NB4 (cell line): ENCODE data around the gene CTNNA3.
A peak's percentile ranks its signal among the peaks of the same experiment; 100 is the strongest.

Experiments
- DNase-seq: peaks from one replicate; pipeline ENCODE4 v3.0.0; 2010; ENCODE audit warnings: low read depth
- H3K4me3 ChIP-seq: one replicate; pipeline ENCODE4 v1.5.1; 2011; ENCODE audit warnings: mild to moderate bottlenecking, low read depth, low read length, moderate library complexity
- CTCF ChIP-seq: IDR thresholded peaks from one replicate; pipeline ENCODE4 v1.5.1; 2012; ENCODE audit warnings: low read depth, low read length
- MAX ChIP-seq: IDR thresholded peaks from 2 replicates; pipeline ENCODE4 v1.6.1; 2011; ENCODE audit warnings: low read depth, low read length
- MYC ChIP-seq: IDR thresholded peaks from 2 replicates; pipeline ENCODE4 v1.6.1; 2011; ENCODE audit warnings: low read depth, low read length
- POLR2A ChIP-seq: IDR thresholded peaks from 2 replicates; pipeline ENCODE4 v1.6.1; 2011; ENCODE audit warnings: mild to moderate bottlenecking; ENCODE audit not compliant: insufficient read length; ENCODE audit errors: extremely low read depth

The CTNNA3 gene

GRCh38 chr10:67473850-67474633 lies 222.0 kb downstream of the CTNNA3 start:
- no peak overlapping the region for H3K4me3 ChIP-seq
- DNase-seq, result no peak
- TF ChIP-seq MAX, result no peak
- TF ChIP-seq CTCF, result no peak
- no peak for TF ChIP-seq POLR2A
- no peak for TF ChIP-seq MYC

GRCh38 chr10:67471022-67471421 lies 225.0 kb downstream of the CTNNA3 start:
- peak overlapping the region; percentile 25 for H3K4me3 ChIP-seq
- DNase-seq, result peak; percentile 76
- TF ChIP-seq MYC, result peak; percentile 6; the same call in 1 of the 2 replicates
- no peak for TF ChIP-seq MAX
- TF ChIP-seq POLR2A, result no peak
- TF ChIP-seq CTCF, result no peak

GRCh38 chr10:67464278-67464677 lies 231.7 kb downstream of the CTNNA3 start:
- H3K4me3 ChIP-seq, result no peak overlapping the region
- no peak for TF ChIP-seq CTCF
- no peak for TF ChIP-seq MAX
- no peak for TF ChIP-seq MYC
- TF ChIP-seq POLR2A, result no peak

GRCh38 chr10:67452892-67453291 lies 243.1 kb downstream of the CTNNA3 start:
- H3K4me3 ChIP-seq, result no peak overlapping the region
- no peak for TF ChIP-seq POLR2A
- no peak for TF ChIP-seq CTCF
- TF ChIP-seq MYC, result no peak
- no peak for TF ChIP-seq MAX
- DNase-seq, result no peak

More at GRCh38 chr10:67464278-67464677, 231.7 kb downstream of the CTNNA3 start:
- no peak for DNase-seq

GRCh38 chr10:67438605-67439304 lies 257.2 kb downstream of the CTNNA3 start:
- TF ChIP-seq CTCF (no peak), POLR2A (no peak), MYC (no peak), MAX (no peak)
- no peak overlapping the region for H3K4me3 ChIP-seq
- DNase-seq, result no peak
